GM10266 (cell line): Measurements from ENCODE around the gene KDSR.

Experiments
- DNase-seq: peaks from one replicate; pipeline ENCODE4 v3.0.0; 2012; ENCODE audit errors: extremely low spot score
- TF ChIP-seq, protein P1 (sequence below): IDR thresholded peaks from 2 replicates; pipeline ENCODE4 v1.5.1; 2012; ENCODE audit warnings: mild to moderate bottlenecking, low read depth; ENCODE audit not compliant: control insufficient read depth, insufficient read depth; ENCODE audit errors: missing control alignments

The KDSR gene

GRCh38 chr18:63331105-63331504 is 35.9 kb downstream of the KDSR start:
- TF ChIP-seq, protein P1, sequence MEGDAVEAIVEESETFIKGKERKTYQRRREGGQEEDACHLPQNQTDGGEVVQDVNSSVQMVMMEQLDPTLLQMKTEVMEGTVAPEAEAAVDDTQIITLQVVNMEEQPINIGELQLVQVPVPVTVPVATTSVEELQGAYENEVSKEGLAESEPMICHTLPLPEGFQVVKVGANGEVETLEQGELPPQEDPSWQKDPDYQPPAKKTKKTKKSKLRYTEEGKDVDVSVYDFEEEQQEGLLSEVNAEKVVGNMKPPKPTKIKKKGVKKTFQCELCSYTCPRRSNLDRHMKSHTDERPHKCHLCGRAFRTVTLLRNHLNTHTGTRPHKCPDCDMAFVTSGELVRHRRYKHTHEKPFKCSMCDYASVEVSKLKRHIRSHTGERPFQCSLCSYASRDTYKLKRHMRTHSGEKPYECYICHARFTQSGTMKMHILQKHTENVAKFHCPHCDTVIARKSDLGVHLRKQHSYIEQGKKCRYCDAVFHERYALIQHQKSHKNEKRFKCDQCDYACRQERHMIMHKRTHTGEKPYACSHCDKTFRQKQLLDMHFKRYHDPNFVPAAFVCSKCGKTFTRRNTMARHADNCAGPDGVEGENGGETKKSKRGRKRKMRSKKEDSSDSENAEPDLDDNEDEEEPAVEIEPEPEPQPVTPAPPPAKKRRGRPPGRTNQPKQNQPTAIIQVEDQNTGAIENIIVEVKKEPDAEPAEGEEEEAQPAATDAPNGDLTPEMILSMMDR: no peak

GRCh38 chr18:63329431-63330145 is 37.4 kb downstream of the KDSR start:
- no peak for DNase-seq
- TF ChIP-seq, protein P1: no peak

More at GRCh38 chr18:63331105-63331504, 35.9 kb downstream of the KDSR start:
- DNase-seq: no peak

GRCh38 chr18:63326011-63326410 is 41.0 kb downstream of the KDSR start:
- TF ChIP-seq, protein P1: no peak
- DNase-seq: no peak

GRCh38 chr18:63325086-63325686 is 41.8 kb downstream of the KDSR start:
- no peak for DNase-seq
- TF ChIP-seq, protein P1: no peak

DNA sequence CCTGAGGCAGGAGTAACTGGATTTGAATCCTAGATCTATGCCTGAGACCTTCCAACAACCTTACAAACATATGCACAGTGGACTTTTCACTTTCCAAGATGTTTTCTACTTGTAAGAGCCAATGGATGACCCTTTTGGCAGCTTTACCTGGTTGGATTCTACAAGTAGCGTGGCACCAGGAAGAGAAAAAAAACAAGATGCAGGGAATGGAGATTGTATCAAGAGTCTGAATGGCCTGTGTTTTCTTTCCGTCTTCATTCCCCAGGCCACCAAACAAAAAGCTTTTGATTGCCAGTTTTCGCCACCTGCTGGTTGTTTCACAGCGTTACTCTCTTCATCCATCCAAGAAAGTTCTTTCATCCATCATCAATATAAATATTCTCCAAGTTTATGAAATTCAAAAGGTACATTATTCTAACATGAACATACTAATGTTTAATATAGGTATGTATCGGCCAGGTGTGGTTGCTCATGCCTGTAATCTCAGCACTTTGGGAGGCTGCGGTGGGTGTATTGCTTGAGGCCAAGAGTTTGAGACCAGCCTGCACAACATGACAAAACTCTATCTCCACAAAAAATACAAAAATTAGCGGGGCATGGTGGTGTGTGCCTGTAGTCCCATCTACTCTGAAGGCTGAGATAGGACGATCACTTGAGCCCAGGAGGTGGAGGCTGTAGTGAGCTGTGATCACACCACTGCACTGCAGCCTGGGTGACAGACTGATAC is 43.9 kb downstream of the KDSR start:
- TF ChIP-seq, protein P1: peak; percentile 51
- peak; percentile 71 for DNase-seq

DNA sequence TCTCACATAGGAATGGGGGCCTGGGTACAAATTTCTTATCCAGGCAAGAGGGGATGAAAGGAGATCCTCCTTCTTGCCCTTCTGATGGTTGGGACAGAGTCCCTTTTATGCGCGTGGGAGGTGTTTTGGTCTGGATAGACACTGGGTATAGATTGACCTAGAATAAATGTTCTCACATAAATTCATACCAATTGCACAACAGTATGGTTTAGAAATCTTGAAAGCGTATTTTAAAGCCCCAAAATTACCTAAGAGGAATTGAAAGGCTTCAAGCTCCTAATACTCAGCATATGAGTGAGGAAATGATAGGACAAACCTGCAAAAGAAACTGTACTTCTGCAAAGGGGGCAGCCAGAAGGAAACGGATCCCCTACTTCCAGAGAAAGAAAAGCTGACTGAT is 44.8 kb downstream of the KDSR start:
- TF ChIP-seq, protein P1: no peak
- no peak for DNase-seq
